Cortex of kidney (tissue), 1 donor: ENCODE data around the gene RITA1.

Experiments used
- DNase-seq: peaks from one replicate; lab custom pipeline; 2025; lab: John Stamatoyannopoulos, UW

RITA1 gene

GRCh38 chr12:113152835-113153814 is 32.4 kb upstream of the RITA1 start:
- no peak for DNase-seq

- DNase-seq, result no peak
These were observed 31.1 kb upstream of the RITA1 start for GRCh38 chr12:113154351-113154973.

- DNase-seq, result no peak
These were observed 30.5 kb upstream of the RITA1 start for GRCh38 chr12:113155060-113155459.

GRCh38 chr12:113155646-113156045 is 29.9 kb upstream of the RITA1 start:
- DNase-seq, result no peak

GRCh38 chr12:113157218-113157859 is 28.2 kb upstream of the RITA1 start:
- DNase-seq, result no peak

GRCh38 chr12:113158439-113159203 is 26.9 kb upstream of the RITA1 start:
- DNase-seq, result no peak

GRCh38 chr12:113159937-113160336 is 25.6 kb upstream of the RITA1 start:
- no peak for DNase-seq

- DNase-seq, result no peak
These were observed 24.0 kb upstream of the RITA1 start for GRCh38 chr12:113161415-113162016.

GRCh38 chr12:113162102-113163029 is 23.2 kb upstream of the RITA1 start:
- DNase-seq, result no peak

GRCh38 chr12:113163030-113163360 is 22.5 kb upstream of the RITA1 start:
- no peak for DNase-seq

GRCh38 chr12:113164014-113164413 is 21.5 kb upstream of the RITA1 start:
- DNase-seq, result no peak

GRCh38 chr12:113165521-113166450 is 19.7 kb upstream of the RITA1 start:
- no peak for DNase-seq

GRCh38 chr12:113167868-113168267 is 17.7 kb upstream of the RITA1 start:
- DNase-seq, result no peak

- DNase-seq, result no peak
These were observed 15.8 kb upstream of the RITA1 start for GRCh38 chr12:113169697-113170096.

- no peak for DNase-seq
These were observed 15.1 kb upstream of the RITA1 start for GRCh38 chr12:113170457-113170856.

- DNase-seq, result no peak
These were observed 14.6 kb upstream of the RITA1 start for GRCh38 chr12:113170926-113171325.

GRCh38 chr12:113171543-113171942 is 14.0 kb upstream of the RITA1 start:
- no peak for DNase-seq

GRCh38 chr12:113172185-113172584 is 13.3 kb upstream of the RITA1 start:
- DNase-seq, result no peak

GRCh38 chr12:113173081-113173698 is 12.3 kb upstream of the RITA1 start:
- no peak for DNase-seq
